ENCODE data around the gene SLC35C1. TPM values are rescaled to one million over a fixed set of nuclear protein-coding genes. Genes with fewer than 3 reads are reported as not detected.

Gene SLC35C1
- total RNA-seq, 1 experiment from 2014 or later = 2.2 TPM

GRCh38 chr11:45777127-45777969 lies 27.6 kb upstream of the SLC35C1 start:
- no peak for DNase-seq (ENCODE audit: low read depth, low spot score)
- in situ Hi-C loops (cut with HindIII; ENCODE audit: low pct_unique_long_range_greater_than_20kb, low sequenced_read_pairs) = no loop called here

GRCh38 chr11:45778341-45778740 lies 26.6 kb upstream of the SLC35C1 start:
- in situ Hi-C loops (cut with HindIII; ENCODE audit: low pct_unique_long_range_greater_than_20kb, low sequenced_read_pairs) = no loop called here
- DNase-seq (ENCODE audit: low read depth, low spot score) = no peak

GRCh38 chr11:45779602-45780001 lies 25.3 kb upstream of the SLC35C1 start:
- no peak for DNase-seq (ENCODE audit: low read depth, low spot score)
- in situ Hi-C loops (cut with HindIII; ENCODE audit: low pct_unique_long_range_greater_than_20kb, low sequenced_read_pairs) = no loop called here

GRCh38 chr11:45786272-45786671 lies 18.7 kb upstream of the SLC35C1 start:
- in situ Hi-C loops (cut with HindIII; ENCODE audit: low pct_unique_long_range_greater_than_20kb, low sequenced_read_pairs) = no loop called here
- no peak for DNase-seq (ENCODE audit: low read depth, low spot score)

DNA sequence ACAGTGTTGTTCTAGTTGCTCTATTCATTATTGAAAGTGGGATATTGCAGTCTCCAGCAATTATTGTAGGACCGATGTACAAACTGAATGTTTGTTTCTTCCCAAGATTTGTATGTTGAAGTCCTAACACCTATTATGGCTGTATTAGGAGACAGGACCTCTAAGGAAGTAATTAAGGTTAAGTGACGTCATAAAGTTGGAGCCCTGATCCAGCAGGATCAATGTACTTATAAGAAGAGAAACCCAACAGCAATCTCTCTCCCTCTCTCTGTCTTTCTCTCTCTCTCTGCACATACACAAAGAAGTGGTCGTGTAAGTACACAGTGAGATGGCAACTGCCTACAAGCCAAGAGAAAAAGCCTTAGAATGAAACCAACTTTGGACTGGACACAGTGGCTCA lies 16.1 kb upstream of the SLC35C1 start:
- in situ Hi-C loops (cut with HindIII; ENCODE audit: low pct_unique_long_range_greater_than_20kb, low sequenced_read_pairs) = no loop called here
- DNase-seq (ENCODE audit: low read depth, low spot score) = no peak

DNA sequence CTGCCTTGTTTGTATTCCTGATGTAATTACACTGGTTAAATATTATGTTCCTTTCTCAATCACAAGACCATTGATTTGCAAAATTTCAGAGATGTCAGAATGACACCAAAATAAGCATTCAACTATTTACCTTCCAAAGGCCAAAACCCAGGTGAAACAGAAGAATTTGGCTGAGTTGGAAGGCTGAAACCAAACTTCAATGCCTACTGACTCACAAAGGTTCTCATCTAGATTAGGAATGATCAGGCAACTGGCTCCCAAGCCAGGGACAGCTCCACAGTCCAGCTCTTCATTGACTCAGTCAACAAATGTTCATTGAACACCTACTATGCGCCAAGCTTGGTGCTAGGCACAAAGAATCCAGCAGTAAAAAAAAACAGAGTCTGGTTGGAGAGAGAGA lies 13.4 kb upstream of the SLC35C1 start:
- DNase-seq (ENCODE audit: low read depth, low spot score) = no peak
- in situ Hi-C loops (cut with HindIII; ENCODE audit: low pct_unique_long_range_greater_than_20kb, low sequenced_read_pairs) = no loop called here

GRCh38 chr11:45794169-45794568 lies 10.8 kb upstream of the SLC35C1 start:
- in situ Hi-C loops (cut with HindIII; ENCODE audit: low pct_unique_long_range_greater_than_20kb, low sequenced_read_pairs) = no loop called here

DNA sequence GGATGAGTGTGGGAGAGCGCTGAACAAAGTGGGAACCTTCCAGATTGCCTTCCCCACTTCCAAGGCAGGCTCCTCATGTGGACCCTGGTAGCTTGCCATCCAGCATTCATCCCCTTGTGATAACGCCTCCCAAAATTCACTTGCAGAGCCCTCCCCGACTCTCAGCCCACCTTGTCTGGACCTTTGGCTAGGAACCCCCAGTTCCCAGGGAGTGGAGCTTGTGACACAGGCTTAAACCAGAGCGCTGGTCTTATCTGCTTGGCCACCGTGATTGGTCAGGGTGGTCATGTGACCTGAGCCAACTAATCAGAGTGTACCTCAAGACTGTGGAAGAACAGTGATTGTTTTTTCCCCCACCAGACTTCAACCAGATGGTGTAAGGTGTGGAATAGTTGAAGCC lies 9.6 kb upstream of the SLC35C1 start:
- no peak for DNase-seq (ENCODE audit: low read depth, low spot score)
- in situ Hi-C loops (cut with HindIII; ENCODE audit: low pct_unique_long_range_greater_than_20kb, low sequenced_read_pairs) = no loop called here

More at GRCh38 chr11:45794169-45794568, 10.8 kb upstream of the SLC35C1 start:
- DNase-seq (ENCODE audit: low read depth, low spot score) = no peak

- DNase-seq (ENCODE audit: low read depth, low spot score) = no peak
- in situ Hi-C loops (cut with HindIII; ENCODE audit: low pct_unique_long_range_greater_than_20kb, low sequenced_read_pairs) = no loop called here
Measured at GRCh38 chr11:45796461-45796861, 8.5 kb upstream of the SLC35C1 start.

- DNase-seq (ENCODE audit: low read depth, low spot score) = no peak
- in situ Hi-C loops (cut with HindIII; ENCODE audit: low pct_unique_long_range_greater_than_20kb, low sequenced_read_pairs) = no loop called here
Measured at GRCh38 chr11:45798793-45799441, 6.0 kb upstream of the SLC35C1 start.

- in situ Hi-C loops (cut with HindIII; ENCODE audit: low pct_unique_long_range_greater_than_20kb, low sequenced_read_pairs) = no loop called here
- DNase-seq (ENCODE audit: low read depth, low spot score) = no peak
Measured at GRCh38 chr11:45799562-45799961, 5.4 kb upstream of the SLC35C1 start.

DNA sequence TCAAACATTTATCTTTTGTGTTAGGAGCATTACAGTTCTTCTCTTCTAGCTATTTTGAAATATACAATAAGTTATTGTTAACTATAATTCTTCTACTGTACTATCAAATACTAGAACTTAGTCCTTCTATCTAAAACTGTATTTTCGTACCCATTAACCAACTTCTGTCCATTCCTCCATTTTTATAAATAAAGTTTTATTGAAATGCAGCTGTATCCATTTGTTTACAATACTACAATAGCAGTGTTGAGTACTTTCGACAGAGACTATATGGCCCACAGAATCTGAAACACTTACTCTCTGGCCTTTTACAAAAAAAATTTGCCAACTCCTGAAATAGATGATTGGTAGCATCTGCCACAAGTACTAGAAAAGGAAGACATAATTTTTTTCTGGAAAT lies 4.7 kb upstream of the SLC35C1 start:
- DNase-seq (ENCODE audit: low read depth, low spot score) = no peak
- in situ Hi-C loops (cut with HindIII; ENCODE audit: low pct_unique_long_range_greater_than_20kb, low sequenced_read_pairs) = no loop called here

GRCh38 chr11:45801723-45802315 lies 3.1 kb upstream of the SLC35C1 start:
- DNase-seq (ENCODE audit: low read depth, low spot score) = peak; percentile 24
- in situ Hi-C loops (cut with HindIII; ENCODE audit: low pct_unique_long_range_greater_than_20kb, low sequenced_read_pairs) = no loop called here

GRCh38 chr11:45802531-45803317 lies 2.2 kb upstream of the SLC35C1 start:
- in situ Hi-C loops (cut with HindIII; ENCODE audit: low pct_unique_long_range_greater_than_20kb, low sequenced_read_pairs) = no loop called here

GRCh38 chr11:45803971-45804760 lies 783 bp upstream of the SLC35C1 start:
- in situ Hi-C loops (cut with HindIII; ENCODE audit: low pct_unique_long_range_greater_than_20kb, low sequenced_read_pairs) = no loop called here
- peak; percentile 9 for DNase-seq (ENCODE audit: low read depth, low spot score)

More at GRCh38 chr11:45802531-45803317, 2.2 kb upstream of the SLC35C1 start:
- DNase-seq (ENCODE audit: low read depth, low spot score) = no peak

- in situ Hi-C loops (cut with HindIII; ENCODE audit: low pct_unique_long_range_greater_than_20kb, low sequenced_read_pairs) = no loop called here
- peak; percentile 30 for DNase-seq (ENCODE audit: low read depth, low spot score)
Measured at GRCh38 chr11:45805305-45806071, 539 bp downstream of the SLC35C1 start.
